ENCODE results near the gene EFR3B. TPM values are rescaled to one million over a fixed set of nuclear protein-coding genes. Genes with fewer than 3 reads are reported as not detected.

Gene EFR3B
- total and polyA plus RNA-seq, 10 of the 15 experiments (the other 5 are each of a cell fraction or from before 2014, with no cell fraction given): 0.12 to 3.9 (median 1.8) TPM

- TF ChIP-seq, protein P1, sequence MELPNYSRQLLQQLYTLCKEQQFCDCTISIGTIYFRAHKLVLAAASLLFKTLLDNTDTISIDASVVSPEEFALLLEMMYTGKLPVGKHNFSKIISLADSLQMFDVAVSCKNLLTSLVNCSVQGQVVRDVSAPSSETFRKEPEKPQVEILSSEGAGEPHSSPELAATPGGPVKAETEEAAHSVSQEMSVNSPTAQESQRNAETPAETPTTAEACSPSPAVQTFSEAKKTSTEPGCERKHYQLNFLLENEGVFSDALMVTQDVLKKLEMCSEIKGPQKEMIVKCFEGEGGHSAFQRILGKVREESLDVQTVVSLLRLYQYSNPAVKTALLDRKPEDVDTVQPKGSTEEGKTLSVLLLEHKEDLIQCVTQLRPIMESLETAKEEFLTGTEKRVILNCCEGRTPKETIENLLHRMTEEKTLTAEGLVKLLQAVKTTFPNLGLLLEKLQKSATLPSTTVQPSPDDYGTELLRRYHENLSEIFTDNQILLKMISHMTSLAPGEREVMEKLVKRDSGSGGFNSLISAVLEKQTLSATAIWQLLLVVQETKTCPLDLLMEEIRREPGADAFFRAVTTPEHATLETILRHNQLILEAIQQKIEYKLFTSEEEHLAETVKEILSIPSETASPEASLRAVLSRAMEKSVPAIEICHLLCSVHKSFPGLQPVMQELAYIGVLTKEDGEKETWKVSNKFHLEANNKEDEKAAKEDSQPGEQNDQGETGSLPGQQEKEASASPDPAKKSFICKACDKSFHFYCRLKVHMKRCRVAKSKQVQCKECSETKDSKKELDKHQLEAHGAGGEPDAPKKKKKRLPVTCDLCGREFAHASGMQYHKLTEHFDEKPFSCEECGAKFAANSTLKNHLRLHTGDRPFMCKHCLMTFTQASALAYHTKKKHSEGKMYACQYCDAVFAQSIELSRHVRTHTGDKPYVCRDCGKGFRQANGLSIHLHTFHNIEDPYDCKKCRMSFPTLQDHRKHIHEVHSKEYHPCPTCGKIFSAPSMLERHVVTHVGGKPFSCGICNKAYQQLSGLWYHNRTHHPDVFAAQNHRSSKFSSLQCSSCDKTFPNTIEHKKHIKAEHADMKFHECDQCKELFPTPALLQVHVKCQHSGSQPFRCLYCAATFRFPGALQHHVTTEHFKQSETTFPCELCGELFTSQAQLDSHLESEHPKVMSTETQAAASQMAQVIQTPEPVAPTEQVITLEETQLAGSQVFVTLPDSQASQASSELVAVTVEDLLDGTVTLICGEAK (IDR thresholded peaks at IDR 0.05; ENCODE audit: borderline replicate concordance): no peak
- TF ChIP-seq ASH2L (IDR thresholded peaks at IDR 0.05; ENCODE audit: borderline replicate concordance, low read depth): no peak
- TF ChIP-seq ZNF24 (IDR thresholded peaks at IDR 0.05): no peak
- TF ChIP-seq TAF1 (IDR thresholded peaks at IDR 0.05; ENCODE audit: borderline replicate concordance, low read depth, low read length): peak; percentile 54; the same call in 1 of the 2 replicates
- TF ChIP-seq CREB1 (IDR thresholded peaks at IDR 0.05; ENCODE audit: low read depth): peak; percentile 88
- no peak for TF ChIP-seq IRF3 (IDR thresholded peaks at IDR 0.05)
- peak in 1 of 2 experiments; percentile 23; a peak in 1 of 4 replicates for TF ChIP-seq ETV6 (conservative IDR thresholded peaks at IDR 0.05 in 1 of 2, IDR thresholded peaks at IDR 0.05 in 1 of 2; ENCODE audit: borderline replicate concordance in 1 of 2, low read depth in 1 of 2)
- no peak for TF ChIP-seq USF2 (IDR thresholded peaks at IDR 0.05; ENCODE audit: borderline replicate concordance, low read depth, low read length)
- no peak for TF ChIP-seq SIX5 (IDR thresholded peaks at IDR 0.05; ENCODE audit: low read depth, low read length, severe bottlenecking)
- TF ChIP-seq RB1 (IDR thresholded peaks at IDR 0.05; ENCODE audit: borderline replicate concordance): no peak
- peak; percentile 96 for TF ChIP-seq POLR2A (IDR thresholded peaks at IDR 0.05; ENCODE audit: low read depth, low read length)
- TF ChIP-seq NFYB (IDR thresholded peaks at IDR 0.05; ENCODE audit: insufficient read depth, low read depth, low read length): no peak
- TF ChIP-seq CREM (IDR thresholded peaks at IDR 0.05; ENCODE audit: low read depth): peak; percentile 92
- no peak for TF ChIP-seq SRF (IDR thresholded peaks at IDR 0.05; ENCODE audit: low read depth in 2 of 2, low read length in 2 of 2)
- TF ChIP-seq SMARCA5 (IDR thresholded peaks at IDR 0.05): no peak
- no peak for TF ChIP-seq TCF7 (IDR thresholded peaks at IDR 0.05; ENCODE audit: borderline replicate concordance)
- TF ChIP-seq STAT1 (conservative IDR thresholded peaks at IDR 0.05): no peak
- no peak for TF ChIP-seq MEF2A (IDR thresholded peaks at IDR 0.05; ENCODE audit: insufficient read depth, low read depth, low read length)
- TF ChIP-seq, protein P2, sequence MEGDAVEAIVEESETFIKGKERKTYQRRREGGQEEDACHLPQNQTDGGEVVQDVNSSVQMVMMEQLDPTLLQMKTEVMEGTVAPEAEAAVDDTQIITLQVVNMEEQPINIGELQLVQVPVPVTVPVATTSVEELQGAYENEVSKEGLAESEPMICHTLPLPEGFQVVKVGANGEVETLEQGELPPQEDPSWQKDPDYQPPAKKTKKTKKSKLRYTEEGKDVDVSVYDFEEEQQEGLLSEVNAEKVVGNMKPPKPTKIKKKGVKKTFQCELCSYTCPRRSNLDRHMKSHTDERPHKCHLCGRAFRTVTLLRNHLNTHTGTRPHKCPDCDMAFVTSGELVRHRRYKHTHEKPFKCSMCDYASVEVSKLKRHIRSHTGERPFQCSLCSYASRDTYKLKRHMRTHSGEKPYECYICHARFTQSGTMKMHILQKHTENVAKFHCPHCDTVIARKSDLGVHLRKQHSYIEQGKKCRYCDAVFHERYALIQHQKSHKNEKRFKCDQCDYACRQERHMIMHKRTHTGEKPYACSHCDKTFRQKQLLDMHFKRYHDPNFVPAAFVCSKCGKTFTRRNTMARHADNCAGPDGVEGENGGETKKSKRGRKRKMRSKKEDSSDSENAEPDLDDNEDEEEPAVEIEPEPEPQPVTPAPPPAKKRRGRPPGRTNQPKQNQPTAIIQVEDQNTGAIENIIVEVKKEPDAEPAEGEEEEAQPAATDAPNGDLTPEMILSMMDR (IDR thresholded peaks at IDR 0.05 in 2 of 3, conservative IDR thresholded peaks at IDR 0.05 in 1 of 3; ENCODE audit: control insufficient read depth in 2 of 3, extremely low read depth in 1 of 3, insufficient read depth in 1 of 3, low read depth in 3 of 3, low read length in 3 of 3): no peak
- no peak for TF ChIP-seq BACH1 (IDR thresholded peaks at IDR 0.05; ENCODE audit: borderline replicate concordance)
- peak; percentile 90 for TF ChIP-seq GABPA (IDR thresholded peaks at IDR 0.05; ENCODE audit: low read depth)
- TF ChIP-seq ZSCAN29 (IDR thresholded peaks at IDR 0.05): no peak
These were observed 119.3 kb downstream of the EFR3B start (continued) for GRCh38 chr2:25161055-25161781.
